Activated CD8-positive, alpha-beta memory T cell treated with anti-CD3 and anti-CD28 coated beads, Interleukin-2, amount 10 ng/mL, durations not matched to agents 7 days and 5 days (primary cell): Measurements from ENCODE around the gene KLK2. TPM values are rescaled to one million over a fixed set of nuclear protein-coding genes. Genes with fewer than 3 reads are reported as not detected.

Experiments
- ATAC-seq: fragments of 150-1000 bp; cut with Tn5 transposase; one replicate; pipeline ENCODE4 v1.10.0; 2021; ENCODE audit warnings: moderate library complexity
- CTCF ChIA-PET: fragments of 350-600 bp; sonication (Branson Sonifier 250); formaldehyde crosslinking; loops from one replicate; lab custom pipeline; 2021; ENCODE audit warnings: antibody characterized with exemption; lab: Charles Lee
- DNase-seq: peaks from one replicate; pipeline ENCODE4 v3.0.0-alpha.2; 2020
- H3K27ac Mint-ChIP-seq: one replicate; pipeline ENCODE4 v1.8.0; 2021; ENCODE audit warnings: mild to moderate bottlenecking, mixed read lengths
- H3K27me3 Mint-ChIP-seq: one replicate; pipeline ENCODE4 v1.8.0; 2021; ENCODE audit warnings: mixed read lengths
- H3K36me3 Mint-ChIP-seq: one replicate; pipeline ENCODE4 v1.8.0; 2021; ENCODE audit warnings: mild to moderate bottlenecking, mixed read lengths
- H3K4me1 Mint-ChIP-seq: one replicate; pipeline ENCODE4 v1.8.0; 2021; ENCODE audit warnings: mixed read lengths
- H3K4me3 Mint-ChIP-seq: one replicate; pipeline ENCODE4 v1.8.0; 2021; ENCODE audit warnings: mild to moderate bottlenecking, moderate library complexity, mixed read lengths
- H3K9me3 Mint-ChIP-seq: one replicate; pipeline ENCODE4 v1.8.0; 2022; ENCODE audit warnings: low read depth, mixed read lengths
- total RNA-seq, 2 experiments: library from RNA; stranded (reverse); gene quantifications; one replicate each; pipeline ENCODE4 v1.2.3, GENCODE V29; 2021

Gene KLK2
- total RNA-seq, 2 experiments from 2014 or later: 0.29 TPM; not detected in 1

- CTCF ChIA-PET: no interaction called here
- no peak for ATAC-seq
- no peaks in the 10 kb centered on the region for H3K9me3 Mint-ChIP-seq
- no peak for DNase-seq
- peaks cover 40% of the 10 kb centered on the region for H3K27me3 Mint-ChIP-seq
- no peaks in the 10 kb centered on the region for H3K36me3 Mint-ChIP-seq
- peaks cover 11% of the 10 kb centered on the region for H3K4me1 Mint-ChIP-seq
- H3K4me3 Mint-ChIP-seq: no peak overlapping the region
- no peak overlapping the region for H3K27ac Mint-ChIP-seq
Measured at GRCh38 chr19:50837300-50837699, 35.9 kb upstream of the KLK2 start.

- Mint-ChIP-seq H3K4me3 (no peak overlapping the region), H3K27ac (no peak overlapping the region), H3K9me3 (no peaks in the 10 kb centered on the region), H3K36me3 (no peaks in the 10 kb centered on the region), H3K27me3 (peaks cover 34% of the 10 kb centered on the region), H3K4me1 (peaks cover 11% of the 10 kb centered on the region)
- DNase-seq: no peak
- no peak for ATAC-seq
- CTCF ChIA-PET: no interaction called here
Measured at GRCh38 chr19:50838239-50838638, 35.0 kb upstream of the KLK2 start.

GRCh38 chr19:50839712-50840655 lies 33.3 kb upstream of the KLK2 start:
- no peaks in the 10 kb centered on the region for H3K9me3 Mint-ChIP-seq
- CTCF ChIA-PET: interaction anchor here (0.6 kb wide), 1 partner anchor 175 kb away, joined by 3 read pairs; no protein-coding TSS in a partner anchor
- DNase-seq: no peak
- peaks cover 36% of the 10 kb centered on the region for H3K27me3 Mint-ChIP-seq
- no peak for ATAC-seq
- H3K36me3 Mint-ChIP-seq: no peaks in the 10 kb centered on the region
- H3K4me3 Mint-ChIP-seq: no peak overlapping the region
- peaks cover 11% of the 10 kb centered on the region for H3K4me1 Mint-ChIP-seq
- no peak overlapping the region for H3K27ac Mint-ChIP-seq

GRCh38 chr19:50842130-50842529 lies 31.1 kb upstream of the KLK2 start:
- CTCF ChIA-PET: no interaction called here
- no peaks in the 10 kb centered on the region for H3K9me3 Mint-ChIP-seq

GRCh38 chr19:50843205-50843604 lies 30.0 kb upstream of the KLK2 start:
- CTCF ChIA-PET: no interaction called here
- ATAC-seq: no peak
- no peak for DNase-seq
- H3K36me3 Mint-ChIP-seq: no peaks in the 10 kb centered on the region
- peaks cover under 1% of the 10 kb centered on the region for H3K4me1 Mint-ChIP-seq
- no peak overlapping the region for H3K4me3 Mint-ChIP-seq
- no peaks in the 10 kb centered on the region for H3K9me3 Mint-ChIP-seq
- no peak overlapping the region for H3K27ac Mint-ChIP-seq
- peaks cover 23% of the 10 kb centered on the region for H3K27me3 Mint-ChIP-seq

More at GRCh38 chr19:50842130-50842529, 31.1 kb upstream of the KLK2 start:
- no peak overlapping the region for H3K27ac Mint-ChIP-seq
- H3K4me1 Mint-ChIP-seq: peaks cover 2% of the 10 kb centered on the region
- ATAC-seq (no peak), DNase-seq (no peak)
- no peak overlapping the region for H3K4me3 Mint-ChIP-seq
- H3K27me3 Mint-ChIP-seq: peaks cover 27% of the 10 kb centered on the region
- no peaks in the 10 kb centered on the region for H3K36me3 Mint-ChIP-seq

- H3K27me3 Mint-ChIP-seq: peaks cover 28% of the 10 kb centered on the region
- no peaks in the 10 kb centered on the region for H3K9me3 Mint-ChIP-seq
- no peaks in the 10 kb centered on the region for H3K36me3 Mint-ChIP-seq
- DNase-seq: no peak
- no peak overlapping the region for H3K4me3 Mint-ChIP-seq
- CTCF ChIA-PET: no interaction called here
- H3K4me1 Mint-ChIP-seq: no peaks in the 10 kb centered on the region
- no peak for ATAC-seq
- no peak overlapping the region for H3K27ac Mint-ChIP-seq
Measured at GRCh38 chr19:50843701-50844221, 29.5 kb upstream of the KLK2 start.

- DNase-seq (no peak), ATAC-seq (no peak)
- CTCF ChIA-PET: no interaction called here
- H3K4me1 Mint-ChIP-seq: no peaks in the 10 kb centered on the region
- H3K36me3 Mint-ChIP-seq: no peaks in the 10 kb centered on the region
- peaks cover 28% of the 10 kb centered on the region for H3K27me3 Mint-ChIP-seq
- H3K4me3 Mint-ChIP-seq: no peak overlapping the region
- H3K9me3 Mint-ChIP-seq: no peaks in the 10 kb centered on the region
- H3K27ac Mint-ChIP-seq: no peak overlapping the region
Measured at GRCh38 chr19:50844296-50844935, 28.8 kb upstream of the KLK2 start.

GRCh38 chr19:50850738-50851137 lies 22.5 kb upstream of the KLK2 start:
- CTCF ChIA-PET: interaction anchor here (1.3 kb wide), 1 partner anchor 71 kb away, joined by 3 read pairs; no protein-coding TSS in a partner anchor

GRCh38 chr19:50851620-50852019 lies 21.6 kb upstream of the KLK2 start:
- ATAC-seq: no peak
- H3K4me3 Mint-ChIP-seq: no peak overlapping the region
- H3K9me3 Mint-ChIP-seq: no peaks in the 10 kb centered on the region
- no peak for DNase-seq
- CTCF ChIA-PET: no interaction called here
- H3K36me3 Mint-ChIP-seq: no peaks in the 10 kb centered on the region
- H3K4me1 Mint-ChIP-seq: no peaks in the 10 kb centered on the region
- no peak overlapping the region for H3K27ac Mint-ChIP-seq
- H3K27me3 Mint-ChIP-seq: peaks cover 18% of the 10 kb centered on the region

More at GRCh38 chr19:50850738-50851137, 22.5 kb upstream of the KLK2 start:
- Mint-ChIP-seq H3K4me1 (no peaks in the 10 kb centered on the region), H3K27ac (no peak overlapping the region), H3K4me3 (no peak overlapping the region), H3K9me3 (no peaks in the 10 kb centered on the region), H3K36me3 (no peaks in the 10 kb centered on the region), H3K27me3 (peaks cover 20% of the 10 kb centered on the region)
- ATAC-seq: no peak
- no peak for DNase-seq

- Mint-ChIP-seq H3K4me1 (no peaks in the 10 kb centered on the region), H3K4me3 (no peak within 1 kb of the TSS), H3K36me3 (no peaks in the 10 kb centered on the region), H3K27ac (no peak within 1 kb of the TSS), H3K9me3 (no peaks in the 10 kb centered on the region), H3K27me3 (peaks cover 25% of the 10 kb centered on the region)
- ATAC-seq: no peak
- no peak for DNase-seq
- CTCF ChIA-PET: no interaction called here
Measured at GRCh38 chr19:50854636-50855410, 18.4 kb upstream of the KLK2 start, which contains the start of gene KLK3. KLK3 (plus strand) TSS chr19:50854915; CDS start chr19:50854956, 41 bp downstream.

- H3K27ac Mint-ChIP-seq: no peak overlapping the region
- H3K9me3 Mint-ChIP-seq: no peaks in the 10 kb centered on the region
- H3K27me3 Mint-ChIP-seq: peaks cover 24% of the 10 kb centered on the region
Measured at GRCh38 chr19:50857366-50857765, 15.9 kb upstream of the KLK2 start.

GRCh38 chr19:50858886-50859285 lies 14.4 kb upstream of the KLK2 start:
- peaks cover 27% of the 10 kb centered on the region for H3K27me3 Mint-ChIP-seq
- H3K27ac Mint-ChIP-seq: no peak overlapping the region
- DNase-seq: no peak
- CTCF ChIA-PET: no interaction called here
- no peaks in the 10 kb centered on the region for H3K36me3 Mint-ChIP-seq
- no peak for ATAC-seq
- H3K4me1 Mint-ChIP-seq: no peaks in the 10 kb centered on the region
- H3K4me3 Mint-ChIP-seq: no peak overlapping the region
- no peaks in the 10 kb centered on the region for H3K9me3 Mint-ChIP-seq

More at GRCh38 chr19:50857366-50857765, 15.9 kb upstream of the KLK2 start:
- ATAC-seq (no peak), DNase-seq (no peak)
- no peaks in the 10 kb centered on the region for H3K4me1 Mint-ChIP-seq
- no peaks in the 10 kb centered on the region for H3K36me3 Mint-ChIP-seq
- CTCF ChIA-PET: no interaction called here
- no peak overlapping the region for H3K4me3 Mint-ChIP-seq

GRCh38 chr19:50859849-50860248 lies 13.4 kb upstream of the KLK2 start:
- H3K4me1 Mint-ChIP-seq: no peaks in the 10 kb centered on the region
- no peak for ATAC-seq
- no peak for DNase-seq
- H3K9me3 Mint-ChIP-seq: no peaks in the 10 kb centered on the region
- peaks cover 23% of the 10 kb centered on the region for H3K27me3 Mint-ChIP-seq
- H3K4me3 Mint-ChIP-seq: no peak overlapping the region
- CTCF ChIA-PET: no interaction called here
- no peaks in the 10 kb centered on the region for H3K36me3 Mint-ChIP-seq
- H3K27ac Mint-ChIP-seq: no peak overlapping the region
